ENCODE data around the gene KCNK1. TPM values are rescaled to one million over a fixed set of nuclear protein-coding genes. Genes with fewer than 3 reads are reported as not detected.

KCNK1 gene
- total RNA-seq, 1 experiment from 2014 or later = 0.13 TPM

GRCh38 chr1:233652526-233652925, 38.6 kb downstream of the KCNK1 start:
- H3K27me3 ChIP-seq (ENCODE audit: control insufficient read depth, insufficient read depth, low read length) = peaks cover 7% of the 10 kb centered on the region
- in situ Hi-C loops (cut with HindIII; ENCODE audit: low pct_unique_long_range_greater_than_20kb, low sequenced_read_pairs) = no loop called here
- no peaks in the 10 kb centered on the region for H3K36me3 ChIP-seq (ENCODE audit: control insufficient read depth, insufficient read depth, low read length)
- ChIA-PET POLR2A (no interaction called here), CTCF (no interaction called here)
- no peaks in the 10 kb centered on the region for H3K9me3 ChIP-seq (ENCODE audit: control insufficient read depth, insufficient read depth, low read depth, low read length)
- no TSS peak for BruUV-seq (replicated peaks)
- no peaks in the 10 kb centered on the region for H3K4me1 ChIP-seq (ENCODE audit: control insufficient read depth, insufficient read depth, low read length)
- no peak overlapping the region for H3K4me3 ChIP-seq (ENCODE audit: low read depth in 2 of 2, low read length in 2 of 2)
- no peak for ATAC-seq
- intact Hi-C loops (cut with micrococcal nuclease; ENCODE audit: unreplicated experiment) = no loop called here
- no peak for DNase-seq (ENCODE audit: low read depth, low spot score)
- no peak overlapping the region for H3K27ac ChIP-seq (ENCODE audit: low read length)
- TF ChIP-seq POLR2AphosphoS5 (IDR thresholded peaks at IDR 0.05; ENCODE audit: low read depth, low read length) (no peak), TCF7L2 (IDR thresholded peaks at IDR 0.05; ENCODE audit: low read depth, low read length) (no peak), CTCF (IDR thresholded peaks at IDR 0.05) (no peak), SIN3A (IDR thresholded peaks at IDR 0.05; ENCODE audit: borderline replicate concordance, insufficient read depth, low read depth, low read length) (no peak), REST (IDR thresholded peaks at IDR 0.05; ENCODE audit: insufficient read depth in 1 of 2, low read depth in 2 of 2, low read length in 1 of 2) (no peak)

- no peak for ATAC-seq
- BruUV-seq (replicated peaks) = no TSS peak
- no peak overlapping the region for H3K27ac ChIP-seq (ENCODE audit: low read length)
- in situ Hi-C loops (cut with HindIII; ENCODE audit: low pct_unique_long_range_greater_than_20kb, low sequenced_read_pairs) = no loop called here
- no peak for DNase-seq (ENCODE audit: low read depth, low spot score)
- ChIA-PET CTCF (no interaction called here), POLR2A (no interaction called here)
- H3K36me3 ChIP-seq (ENCODE audit: control insufficient read depth, insufficient read depth, low read length) = no peaks in the 10 kb centered on the region
- no peaks in the 10 kb centered on the region for H3K9me3 ChIP-seq (ENCODE audit: control insufficient read depth, insufficient read depth, low read depth, low read length)
- no peak overlapping the region for H3K4me3 ChIP-seq (ENCODE audit: low read depth in 2 of 2, low read length in 2 of 2)
- intact Hi-C loops (cut with micrococcal nuclease; ENCODE audit: unreplicated experiment) = no loop called here
- H3K4me1 ChIP-seq (ENCODE audit: control insufficient read depth, insufficient read depth, low read length) = no peaks in the 10 kb centered on the region
- H3K27me3 ChIP-seq (ENCODE audit: control insufficient read depth, insufficient read depth, low read length) = peaks cover 7% of the 10 kb centered on the region
- TF ChIP-seq REST (IDR thresholded peaks at IDR 0.05; ENCODE audit: insufficient read depth in 1 of 2, low read depth in 2 of 2, low read length in 1 of 2) (no peak), CTCF (IDR thresholded peaks at IDR 0.05) (no peak), POLR2AphosphoS5 (IDR thresholded peaks at IDR 0.05; ENCODE audit: low read depth, low read length) (no peak), TCF7L2 (IDR thresholded peaks at IDR 0.05; ENCODE audit: low read depth, low read length) (no peak), SIN3A (IDR thresholded peaks at IDR 0.05; ENCODE audit: borderline replicate concordance, insufficient read depth, low read depth, low read length) (no peak)
Measured at GRCh38 chr1:233654658-233655280, 40.9 kb downstream of the KCNK1 start.

All from Panc1 (cell line).